Cerebellar nuclear complex (tissue), 1 donor: ENCODE data around the gene TAS2R5.
"Not testable (repeated sequence)": the region's sequence is repeated elsewhere in the genome, so short reads cannot be mapped to it uniquely, and the experiment has no call there.

Source experiments
- DNase-seq, 2 experiments: peaks; one replicate each; lab custom pipeline; 2025; lab: John Stamatoyannopoulos, UW

The TAS2R5 gene, protein sequence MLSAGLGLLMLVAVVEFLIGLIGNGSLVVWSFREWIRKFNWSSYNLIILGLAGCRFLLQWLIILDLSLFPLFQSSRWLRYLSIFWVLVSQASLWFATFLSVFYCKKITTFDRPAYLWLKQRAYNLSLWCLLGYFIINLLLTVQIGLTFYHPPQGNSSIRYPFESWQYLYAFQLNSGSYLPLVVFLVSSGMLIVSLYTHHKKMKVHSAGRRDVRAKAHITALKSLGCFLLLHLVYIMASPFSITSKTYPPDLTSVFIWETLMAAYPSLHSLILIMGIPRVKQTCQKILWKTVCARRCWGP

DNA sequence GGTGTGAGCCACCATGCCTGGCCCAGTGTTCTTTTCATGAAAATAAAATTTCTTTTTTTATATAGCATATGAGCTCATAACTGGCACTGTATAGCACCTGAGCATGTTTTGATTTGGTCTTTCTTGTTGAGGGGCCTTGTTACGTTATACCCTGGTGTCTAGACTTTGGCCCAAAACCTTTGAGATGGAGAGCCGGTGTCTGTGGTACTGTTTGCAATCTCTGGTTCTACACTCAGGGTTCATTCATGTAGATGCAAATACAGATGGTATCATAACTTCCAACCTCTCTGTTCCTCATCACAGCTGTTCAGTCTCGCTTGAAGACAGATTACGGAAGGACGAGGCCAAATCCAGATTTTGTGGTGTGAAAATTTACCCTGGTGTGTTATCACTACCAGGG, at the start of gene TAS2R5:
TAS2R5 (plus strand) TSS at position 301 of the 400 bp plus-strand sequence. CDS start 145 bp downstream, outside the sequence.
- no peak for DNase-seq

DNA sequence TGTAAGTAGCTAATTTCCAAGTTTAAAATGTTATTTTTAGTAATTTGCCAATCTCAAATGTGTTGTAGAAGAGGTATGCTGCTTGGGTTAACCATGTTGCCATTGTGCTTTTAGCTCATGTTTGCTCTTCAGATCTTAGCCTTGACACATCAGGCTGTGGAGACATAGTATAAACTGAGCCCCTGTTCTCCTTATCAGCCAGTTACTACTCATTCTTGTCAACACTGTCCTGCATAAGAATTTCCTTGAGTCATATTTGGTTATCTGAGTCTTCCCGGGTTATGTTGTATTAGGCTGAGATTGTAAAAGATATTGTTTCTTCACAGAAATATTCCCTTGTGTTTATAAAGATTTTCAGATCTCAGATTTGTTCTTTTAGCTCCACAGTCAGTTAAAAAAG, 47.8 kb upstream of the TAS2R5 start:
- no peak for DNase-seq

DNA sequence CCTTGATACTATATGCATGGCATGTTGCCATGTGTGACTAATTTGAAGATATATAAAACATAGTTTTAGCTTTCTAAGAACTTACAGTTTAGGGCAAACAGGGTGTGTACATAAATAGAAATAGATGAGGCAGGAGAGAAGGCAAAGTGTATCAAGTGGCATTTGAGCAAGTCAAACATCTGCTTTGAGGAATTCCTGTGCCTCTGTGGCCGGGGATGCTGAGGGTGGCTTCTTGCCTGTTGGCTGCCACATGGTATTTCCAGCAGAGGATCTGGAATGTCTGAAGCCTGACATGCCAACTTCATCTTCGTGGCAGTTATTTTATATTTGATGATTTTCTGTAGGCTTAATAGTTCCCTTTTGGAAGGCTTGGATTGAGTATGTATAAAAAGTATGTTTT, 45.9 kb upstream of the TAS2R5 start:
- DNase-seq = no peak

DNA sequence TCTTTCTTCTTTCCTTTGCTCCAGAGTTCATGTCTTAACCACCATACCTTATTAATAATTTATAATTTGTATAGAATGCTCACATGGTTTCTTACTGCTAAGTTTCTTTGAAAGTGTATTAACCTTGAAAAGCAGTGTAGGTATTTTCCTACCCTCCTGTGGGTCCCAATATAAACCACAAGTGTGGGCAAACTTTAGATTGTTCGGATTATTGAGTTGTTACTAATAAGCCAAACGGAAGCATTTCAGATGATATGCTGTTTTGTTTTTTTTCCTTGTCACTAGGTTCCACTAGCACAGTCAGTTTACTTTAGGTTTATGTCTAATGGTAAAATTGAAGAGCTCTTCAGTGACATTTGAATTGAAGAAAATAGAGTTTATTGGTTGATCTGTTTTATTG, 41.6 kb upstream of the TAS2R5 start:
- DNase-seq = no peak

DNA sequence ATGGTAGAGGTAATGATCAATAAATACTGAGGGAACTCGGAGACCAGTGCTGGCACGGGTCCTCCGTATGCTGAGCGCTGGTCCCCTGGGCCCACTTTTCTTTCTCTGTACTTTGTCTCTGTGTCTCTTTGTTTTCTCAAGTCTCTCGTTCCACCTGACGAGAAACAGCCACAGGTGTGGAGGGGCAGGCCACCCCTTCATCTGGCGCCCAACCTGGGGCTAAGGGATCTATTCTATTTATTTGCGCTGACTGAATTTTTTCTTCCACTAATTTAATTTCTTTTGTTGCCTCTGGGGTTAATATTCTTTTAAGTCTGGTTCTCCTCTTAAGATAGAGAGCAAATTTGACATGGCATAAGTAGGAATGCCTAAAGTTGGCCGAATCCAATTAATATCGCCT, 38.1 kb upstream of the TAS2R5 start:
- DNase-seq = not testable (repeated sequence)

DNA sequence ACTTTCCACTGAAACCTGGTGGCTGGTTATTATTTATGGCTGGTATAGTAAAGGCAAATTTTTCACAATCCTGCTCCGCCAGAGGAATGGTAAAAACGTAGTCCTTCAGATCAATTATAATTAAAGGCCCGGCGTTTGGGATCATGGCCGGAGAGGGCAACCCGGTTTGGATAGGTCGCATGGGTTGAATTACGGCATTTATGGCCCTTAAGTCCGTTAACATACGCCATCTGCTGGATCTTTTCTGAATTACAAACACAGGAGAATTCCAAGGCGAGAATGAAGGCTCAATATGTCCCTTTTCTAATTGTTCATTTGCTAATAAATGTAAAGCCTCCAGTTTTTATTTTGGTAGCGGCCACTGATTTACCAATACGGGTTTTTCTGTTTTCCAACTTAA, 37.4 kb upstream of the TAS2R5 start:
- no peak for DNase-seq

DNA sequence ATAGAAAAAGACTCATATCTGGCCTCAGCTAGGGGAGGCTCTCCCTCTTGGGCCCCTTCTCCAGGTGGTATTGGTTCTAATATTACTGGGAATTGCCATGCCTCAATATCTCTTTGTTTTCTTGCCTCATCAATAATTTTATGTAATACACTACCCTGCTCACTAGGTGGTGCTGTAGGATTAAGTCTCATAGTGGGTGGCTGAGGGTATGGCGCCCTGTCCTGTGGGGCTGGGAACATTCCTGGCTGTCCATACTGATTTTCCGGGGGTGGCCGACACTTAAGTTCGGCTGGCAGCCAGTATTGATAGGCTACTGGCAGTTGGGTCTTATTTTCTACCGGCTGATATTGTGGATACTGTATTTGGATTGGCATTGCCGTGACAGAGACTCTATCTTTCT, 35.1 kb upstream of the TAS2R5 start:
- no peak for DNase-seq

DNA sequence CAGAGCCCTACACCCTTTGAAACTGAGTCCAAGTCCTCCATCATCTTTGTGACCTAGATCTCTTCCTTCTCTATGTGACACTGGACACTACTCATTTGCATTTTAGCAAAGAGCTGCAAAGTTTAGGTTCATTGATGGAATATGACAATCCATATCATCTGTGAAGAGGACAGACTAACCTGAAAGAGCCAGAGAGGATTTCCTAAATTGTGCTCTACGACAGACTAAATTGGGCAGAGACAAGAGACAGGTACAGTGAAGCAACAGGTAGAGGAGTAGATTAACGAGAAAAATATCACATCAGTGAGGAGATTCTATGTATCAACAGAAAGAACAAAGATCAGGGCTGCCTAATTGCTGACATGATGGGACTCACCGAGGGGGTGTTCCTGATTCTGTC, 26.2 kb upstream of the TAS2R5 start, which contains the start of gene TAS2R3:
TAS2R3 (plus strand) TSS at position 301 of the 400 bp plus-strand sequence; CDS start at position 363, 62 bp downstream.
- no peak for DNase-seq

DNA sequence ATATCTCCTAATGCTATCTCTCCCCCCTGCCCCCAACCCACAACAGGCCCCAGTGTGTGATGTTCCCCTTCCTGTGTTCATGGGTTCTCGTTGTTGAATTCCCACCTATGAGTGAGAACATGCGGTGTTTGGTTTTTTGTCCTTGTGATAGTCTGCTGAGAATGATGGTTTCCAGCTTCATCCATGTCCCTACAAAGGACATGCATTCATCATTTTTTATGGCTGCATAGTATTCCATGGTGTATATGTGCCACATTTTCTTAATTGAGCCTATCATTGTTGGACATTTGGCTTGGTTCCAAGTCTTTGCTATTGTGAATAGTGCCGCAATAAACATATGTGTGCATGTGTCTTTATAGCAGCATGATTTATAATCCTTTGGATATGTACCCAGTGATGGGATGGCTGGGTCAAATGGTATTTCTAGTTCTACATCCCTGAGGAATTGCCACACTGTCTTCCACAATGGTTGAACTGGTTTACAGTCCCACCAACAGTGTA, 19.9 kb upstream of the TAS2R5 start:
- not testable (repeated sequence) for DNase-seq

DNA sequence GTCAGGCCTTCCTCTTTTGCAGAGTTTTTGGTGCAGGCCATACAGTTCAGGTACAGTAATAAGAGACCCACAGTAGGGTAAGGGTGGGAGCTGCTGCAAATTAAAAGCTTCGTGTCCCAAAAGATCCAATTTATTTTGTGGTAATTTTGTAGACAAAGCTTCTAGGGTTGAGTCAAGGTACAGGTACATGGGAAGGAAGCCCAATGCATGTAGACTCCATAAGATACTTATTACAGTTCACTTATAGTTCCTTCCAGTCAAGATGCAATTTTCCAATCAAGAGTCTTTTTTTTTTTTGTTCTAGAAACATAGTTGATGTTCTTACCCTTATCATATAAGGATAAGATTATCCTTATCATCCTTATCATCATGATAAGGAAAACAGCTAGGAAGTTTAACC, 13.6 kb upstream of the TAS2R5 start, which contains the start of gene TAS2R4:
TAS2R4 (plus strand) TSS at position 301 of the 400 bp plus-strand sequence. CDS start 1,815 bp downstream, outside the sequence.
- DNase-seq = no peak

DNA sequence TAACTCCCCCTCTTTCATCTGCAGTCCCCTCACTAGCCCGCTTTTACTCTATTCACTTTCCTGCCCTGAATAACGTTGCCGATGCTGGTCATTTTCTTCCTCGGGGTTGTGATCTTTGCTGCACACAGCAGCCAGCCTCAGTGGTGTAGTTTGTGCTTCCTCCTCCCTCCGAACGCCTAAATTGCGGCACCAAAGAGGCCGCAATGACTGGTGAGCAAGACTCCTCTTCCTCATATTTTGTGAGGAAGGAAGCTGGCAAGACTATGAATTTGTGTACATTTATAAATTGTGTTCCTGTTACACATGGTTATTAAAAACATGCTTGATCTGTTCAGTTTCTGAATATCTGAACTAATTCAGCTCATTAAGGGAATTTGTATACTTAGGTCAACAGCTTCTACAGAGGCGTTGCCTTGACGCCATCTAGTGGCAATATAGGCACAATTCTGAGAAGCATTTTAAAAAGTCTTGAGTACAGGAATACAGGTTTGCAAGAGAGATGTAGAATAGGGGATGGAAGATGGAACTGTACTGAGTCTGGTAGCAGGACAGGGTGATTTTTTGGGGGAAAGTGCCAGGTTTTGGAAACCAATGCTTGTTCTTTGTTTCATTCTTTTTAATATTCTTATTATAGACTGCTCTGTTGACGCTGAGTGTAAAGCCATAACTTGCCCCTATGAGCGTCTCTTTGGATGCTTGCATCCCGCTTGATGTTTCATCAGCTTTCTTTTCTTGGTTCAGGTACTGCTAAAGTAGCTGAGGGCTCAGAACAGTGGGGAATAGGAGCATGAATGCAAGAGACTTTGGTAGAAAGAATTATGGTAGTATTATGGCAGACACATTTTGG, 4.1 kb upstream of the TAS2R5 start:
- DNase-seq = no peak

DNA sequence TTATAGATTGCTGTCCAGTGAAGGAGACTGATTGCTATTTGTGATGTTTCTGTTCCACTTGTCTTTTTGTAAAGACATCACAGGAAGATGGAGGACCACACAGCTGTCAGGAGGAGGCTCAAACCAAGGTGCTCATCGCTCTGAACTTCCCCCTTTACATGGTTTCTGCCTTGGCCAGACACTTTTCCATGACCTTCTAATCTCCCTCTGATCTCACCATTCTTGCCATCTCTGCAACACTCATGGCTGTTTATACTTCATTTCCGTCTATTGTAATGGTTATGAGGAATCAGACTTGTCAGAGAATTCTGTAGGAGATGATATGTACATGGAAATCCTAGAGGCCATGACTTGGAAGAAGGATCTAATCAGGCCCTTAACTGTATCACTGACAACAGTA, 1.7 kb upstream of the TAS2R5 start:
- no peak for DNase-seq

DNA sequence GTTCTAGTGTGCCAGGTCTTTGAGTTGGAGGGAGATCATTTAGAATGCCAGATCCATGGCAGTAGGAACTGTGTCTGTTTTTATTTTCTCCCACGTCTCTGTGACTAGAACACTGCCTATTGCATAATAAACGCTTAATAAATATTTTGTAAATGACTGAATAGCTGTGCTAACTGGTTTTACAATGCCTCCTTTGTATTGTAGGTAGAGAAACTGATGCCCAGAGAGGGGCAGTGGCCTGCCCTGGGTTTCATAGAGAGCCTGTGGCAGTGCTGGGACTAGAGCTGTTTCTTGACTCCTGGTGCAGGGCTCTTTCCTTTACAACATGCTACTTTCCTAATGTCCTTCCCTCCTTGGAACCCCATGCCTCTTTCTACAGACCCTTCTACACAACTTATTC, 2.5 kb downstream of the TAS2R5 start:
- no peak for DNase-seq

DNA sequence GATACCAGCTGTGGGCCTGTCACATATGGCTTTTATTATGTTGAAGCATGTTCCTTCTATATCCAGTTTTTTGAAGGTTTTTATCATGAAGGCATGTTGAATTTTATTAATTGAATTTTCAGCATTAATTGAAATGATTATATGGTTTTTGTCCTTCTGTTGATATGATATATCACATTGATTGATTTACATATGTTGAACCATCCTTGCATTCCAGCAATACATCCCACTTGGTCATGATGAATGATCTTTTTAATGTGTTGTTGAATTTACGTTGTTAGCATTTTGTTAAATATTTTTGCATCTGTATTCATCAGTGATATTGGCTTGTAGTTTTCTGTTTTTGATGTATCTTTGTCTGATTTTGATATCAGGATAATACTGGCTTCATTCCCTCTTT, 30.1 kb downstream of the TAS2R5 start:
- no peak for DNase-seq

DNA sequence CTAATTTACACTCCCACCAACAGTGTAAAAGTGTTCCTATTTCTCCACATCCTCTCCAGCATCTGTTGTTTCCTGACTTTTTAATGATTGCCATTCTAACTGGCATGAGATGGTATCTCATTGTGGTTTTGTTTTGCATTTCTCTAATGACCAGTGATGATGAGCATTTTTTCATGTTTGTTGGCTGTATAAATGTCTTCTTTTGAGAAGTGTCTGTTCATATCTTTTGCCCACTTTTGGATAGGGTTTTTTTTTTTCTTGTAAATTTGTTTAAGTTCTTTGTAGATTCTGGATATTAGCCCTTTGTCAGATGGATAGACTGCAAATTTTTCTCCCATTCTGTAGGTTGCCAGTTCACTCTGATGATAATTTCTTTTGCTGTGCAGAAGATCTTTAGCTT, 32.4 kb downstream of the TAS2R5 start:
- DNase-seq = not testable (repeated sequence)

DNA sequence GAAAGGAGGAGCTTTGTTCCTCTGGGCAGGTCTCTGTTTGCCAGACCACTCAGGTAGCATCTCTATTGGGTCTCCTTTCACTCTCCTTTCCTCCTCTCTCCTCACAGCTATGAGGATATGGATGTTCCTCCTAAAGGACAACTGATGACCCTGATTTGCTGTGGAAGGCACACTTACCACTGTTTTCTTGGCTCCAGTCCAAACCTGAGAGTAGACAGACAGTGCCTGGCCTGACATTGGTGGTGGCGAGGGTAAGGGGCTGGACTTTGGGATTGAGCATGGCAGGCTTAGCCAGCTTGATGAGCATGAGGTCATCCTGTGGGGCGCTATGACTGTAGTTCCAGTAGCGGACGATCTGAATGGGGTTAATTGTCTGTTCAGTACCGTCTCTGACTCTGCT, 47.7 kb downstream of the TAS2R5 start:
- no peak for DNase-seq

DNA sequence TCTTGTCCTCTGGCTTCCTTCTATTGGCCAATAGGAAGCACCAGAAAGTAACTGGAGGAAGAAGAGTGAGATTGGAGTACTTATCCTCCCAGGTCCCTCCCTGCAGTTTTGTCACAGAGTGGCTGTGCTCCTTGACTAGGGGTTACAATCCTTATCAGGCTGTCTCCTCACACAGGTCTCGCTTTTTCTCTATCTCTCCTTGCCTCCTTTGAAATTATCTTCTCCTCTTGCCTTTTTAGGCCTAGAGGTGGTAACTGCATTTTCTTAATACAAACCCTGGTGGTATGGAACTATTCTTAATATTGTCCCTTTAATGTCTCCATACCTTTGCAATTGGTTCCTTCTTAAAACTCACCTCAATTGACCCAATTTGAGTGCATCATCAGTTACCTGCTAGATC, 48.6 kb downstream of the TAS2R5 start:
- DNase-seq = no peak

DNA sequence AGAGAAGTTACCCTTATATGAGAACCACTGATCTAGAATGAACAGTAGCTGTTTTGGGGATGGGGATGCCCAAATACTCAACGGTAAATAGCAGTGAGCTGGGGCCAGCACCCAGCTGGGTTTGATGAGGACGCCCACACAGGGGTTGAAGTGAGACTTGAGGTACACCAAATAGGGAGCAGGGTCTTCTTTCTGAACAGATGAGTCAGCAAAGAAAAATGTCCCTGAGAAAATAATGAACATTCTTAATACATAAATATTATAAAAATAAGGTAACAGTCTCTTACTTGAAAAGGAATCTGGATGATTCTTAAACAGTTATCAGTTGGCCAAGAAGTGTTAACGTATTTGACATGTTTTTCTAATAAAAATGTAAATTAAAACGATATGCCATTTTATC, 49.2 kb downstream of the TAS2R5 start:
- DNase-seq = no peak

DNA sequence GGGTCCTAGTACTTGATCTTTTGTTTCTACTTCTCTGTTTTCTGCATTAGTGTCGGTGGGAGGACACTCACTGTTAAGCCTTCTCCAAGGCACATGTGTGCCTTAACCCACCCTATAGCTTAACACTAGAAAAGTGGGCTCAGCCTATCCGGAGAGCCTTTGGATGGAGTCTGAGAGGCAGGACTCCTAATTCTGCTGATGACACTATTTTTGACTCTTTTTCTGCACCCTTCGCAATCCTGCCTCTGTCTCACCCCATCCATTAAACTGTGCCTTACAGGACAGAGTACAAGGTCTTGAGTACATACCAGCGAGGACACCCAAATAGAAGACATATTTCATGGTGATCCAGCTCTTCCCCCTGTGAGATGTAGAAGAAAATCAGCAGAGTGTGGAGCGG, 50.7 kb downstream of the TAS2R5 start:
- no peak for DNase-seq
